Stimulated activated CD8-positive, alpha-beta memory T cell treated with anti-CD3 and anti-CD28 coated beads, Interleukin-4, amount 100 ng/mL, for 4 hours (primary cell): ENCODE measurements around the gene TNNC2.

Source experiments
- DNase-seq, 2 donors: peaks; one replicate each; pipeline ENCODE4 v3.0.0-alpha.2; 2020; ENCODE audit warnings: low read depth in 2 of 2, low spot score in 1 of 2

Gene TNNC2

GRCh38 chr20:45782890-45783289 lies 44.2 kb downstream of the TNNC2 start:
- no peak for DNase-seq

DNA sequence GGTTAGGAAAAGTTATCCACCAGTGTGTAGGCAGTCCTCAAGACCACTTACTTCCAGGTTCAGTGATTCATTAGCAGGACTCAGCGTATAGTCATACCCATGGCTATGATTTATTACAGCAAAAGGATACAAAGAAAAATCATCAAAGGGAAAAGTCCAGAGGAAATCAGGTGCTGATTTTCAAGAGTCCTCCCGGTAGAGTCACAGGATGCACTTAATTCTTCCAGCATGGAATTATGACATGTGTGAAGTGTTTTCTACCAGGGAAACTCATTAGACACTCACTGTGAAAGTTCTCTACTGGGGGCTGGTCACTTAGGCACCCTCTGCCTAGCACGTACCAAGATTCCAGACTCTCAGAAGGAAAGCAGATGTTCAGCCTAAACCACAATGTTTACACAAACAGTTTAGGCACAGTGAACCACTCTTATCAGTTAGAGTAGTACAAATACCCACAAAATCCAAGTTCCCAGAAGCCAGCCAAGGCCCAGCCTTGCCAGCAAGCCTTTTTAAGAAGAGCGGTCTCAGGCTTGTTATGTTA lies 45.7 kb downstream of the TNNC2 start:
- DNase-seq = no peak

- no peak for DNase-seq
Measured at GRCh38 chr20:45780159-45780558, 47.0 kb downstream of the TNNC2 start.

DNA sequence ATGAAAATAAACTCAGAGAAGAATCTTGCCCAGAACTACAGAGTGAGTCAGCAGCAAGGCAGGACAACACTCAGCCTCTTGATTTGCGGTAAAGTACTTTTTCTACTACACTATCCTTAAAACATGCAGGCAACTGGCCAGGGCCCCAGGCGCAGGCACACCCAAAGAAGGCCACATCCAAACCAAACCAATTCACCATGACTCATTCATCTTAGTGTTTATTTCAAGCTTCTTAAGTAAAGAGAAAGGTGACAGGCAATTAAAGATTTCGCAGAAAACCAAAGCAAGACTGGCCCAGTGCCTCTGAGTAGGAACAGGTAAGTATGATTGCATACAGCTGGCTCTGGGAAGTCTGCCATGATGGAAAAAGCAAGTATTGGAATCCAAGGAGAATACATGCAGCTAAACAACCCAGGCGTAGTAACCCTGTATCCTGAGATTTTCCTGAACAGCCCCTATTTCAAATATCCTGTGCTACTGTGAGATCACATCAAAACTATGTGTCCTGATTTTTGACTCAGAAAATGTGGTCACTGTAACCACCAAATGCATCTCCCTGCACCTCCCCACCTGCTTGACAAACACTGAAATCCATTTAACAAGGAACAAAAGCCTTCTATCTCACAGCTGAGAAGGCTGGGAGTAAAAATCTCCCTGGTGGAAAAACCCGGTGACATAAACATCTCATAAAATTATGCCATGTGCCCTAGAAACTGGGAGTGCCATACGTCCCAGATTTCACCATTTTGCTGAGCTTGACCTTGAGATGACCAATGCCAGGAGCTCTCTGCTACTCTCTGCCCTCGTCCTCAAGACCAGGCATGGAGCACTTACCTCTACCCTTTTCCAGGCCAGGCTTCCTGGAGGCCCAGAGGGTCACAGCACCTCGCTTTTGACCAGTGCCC lies 47.8 kb downstream of the TNNC2 start:
- no peak for DNase-seq

- no peak for DNase-seq
Measured at GRCh38 chr20:45776931-45777330, 50.2 kb downstream of the TNNC2 start.

- no peak for DNase-seq
Measured at GRCh38 chr20:45775411-45775810, 51.7 kb downstream of the TNNC2 start.

DNA sequence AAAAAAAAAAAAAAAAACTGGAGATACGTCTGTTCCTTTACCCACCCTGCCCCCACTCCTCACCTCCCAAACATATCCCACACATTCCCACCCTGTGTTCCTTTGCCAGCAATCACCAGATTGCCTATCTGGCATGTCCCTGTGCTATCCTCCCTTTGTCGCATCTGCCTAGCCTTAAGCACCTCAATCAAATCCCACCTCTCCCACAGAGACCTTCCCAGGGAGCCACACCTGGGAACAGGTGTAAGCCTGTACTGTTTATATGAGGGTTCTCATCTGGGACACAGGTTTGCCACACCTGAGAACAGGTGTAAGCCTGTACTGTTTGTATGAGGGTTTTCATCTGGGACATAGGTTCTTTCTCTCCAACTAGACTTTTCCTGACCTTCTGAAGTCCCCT lies 52.2 kb downstream of the TNNC2 start:
- DNase-seq = no peak
